ENCODE measurements around the gene JDP2. TPM values are rescaled to one million over a fixed set of nuclear protein-coding genes. Genes with fewer than 3 reads are reported as not detected.
A peak's percentile ranks its signal among the peaks of the same experiment; 100 is the strongest.

The JDP2 gene
- total and polyA plus RNA-seq, 12 donors: 6.8 to 59.8 (median 31.8) TPM

DNA sequence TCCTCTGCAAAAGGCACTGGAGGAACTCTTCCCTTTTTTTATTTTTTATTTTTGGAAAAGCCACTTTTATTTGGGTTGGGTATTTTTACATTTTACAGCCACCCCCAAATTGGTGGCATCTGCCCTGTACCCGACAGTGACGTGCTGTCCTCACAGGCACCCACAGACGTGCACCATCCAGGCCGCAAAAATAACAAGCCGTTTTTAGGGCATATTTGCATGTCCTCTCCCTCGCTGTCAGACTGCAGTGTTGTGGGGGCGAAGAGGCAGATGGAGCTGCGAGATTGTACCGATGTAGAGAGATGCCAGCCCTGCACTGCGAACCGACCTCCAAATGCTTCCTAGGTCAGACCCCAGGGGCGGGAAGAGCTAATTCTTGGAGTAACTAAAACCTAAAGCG is 12.2 kb downstream of the JDP2 start:
- Histone ChIP-seq H3K27me3 (no peaks in the 10 kb centered on the region), H3K27ac (no peak overlapping the region), H3K9me3 (replicated peaks in 1 of 3) (no peaks in the 10 kb centered on the region), H3K4me3 (no peak overlapping the region), H3K36me3 (replicated peaks in 1 of 2) (peaks cover 0 to 37% of the 10 kb centered on the region in 2 donors), H3K4me1 (replicated peaks in 1 of 2) (peaks cover 28 to 70% of the 10 kb centered on the region in 2 donors)
- TF ChIP-seq, protein P1, sequence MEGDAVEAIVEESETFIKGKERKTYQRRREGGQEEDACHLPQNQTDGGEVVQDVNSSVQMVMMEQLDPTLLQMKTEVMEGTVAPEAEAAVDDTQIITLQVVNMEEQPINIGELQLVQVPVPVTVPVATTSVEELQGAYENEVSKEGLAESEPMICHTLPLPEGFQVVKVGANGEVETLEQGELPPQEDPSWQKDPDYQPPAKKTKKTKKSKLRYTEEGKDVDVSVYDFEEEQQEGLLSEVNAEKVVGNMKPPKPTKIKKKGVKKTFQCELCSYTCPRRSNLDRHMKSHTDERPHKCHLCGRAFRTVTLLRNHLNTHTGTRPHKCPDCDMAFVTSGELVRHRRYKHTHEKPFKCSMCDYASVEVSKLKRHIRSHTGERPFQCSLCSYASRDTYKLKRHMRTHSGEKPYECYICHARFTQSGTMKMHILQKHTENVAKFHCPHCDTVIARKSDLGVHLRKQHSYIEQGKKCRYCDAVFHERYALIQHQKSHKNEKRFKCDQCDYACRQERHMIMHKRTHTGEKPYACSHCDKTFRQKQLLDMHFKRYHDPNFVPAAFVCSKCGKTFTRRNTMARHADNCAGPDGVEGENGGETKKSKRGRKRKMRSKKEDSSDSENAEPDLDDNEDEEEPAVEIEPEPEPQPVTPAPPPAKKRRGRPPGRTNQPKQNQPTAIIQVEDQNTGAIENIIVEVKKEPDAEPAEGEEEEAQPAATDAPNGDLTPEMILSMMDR (IDR thresholded peaks at IDR 0.05): no peak
- no peak for TF ChIP-seq POLR2A (IDR thresholded peaks at IDR 0.05)
- intact Hi-C loops (cut with DNase I): no loop called here
- 89 to 94% (median 92%) methylated on average over 13 of the region's 13 CpGs for WGBS, 4 donors
- DNase-seq: no peak

DNA sequence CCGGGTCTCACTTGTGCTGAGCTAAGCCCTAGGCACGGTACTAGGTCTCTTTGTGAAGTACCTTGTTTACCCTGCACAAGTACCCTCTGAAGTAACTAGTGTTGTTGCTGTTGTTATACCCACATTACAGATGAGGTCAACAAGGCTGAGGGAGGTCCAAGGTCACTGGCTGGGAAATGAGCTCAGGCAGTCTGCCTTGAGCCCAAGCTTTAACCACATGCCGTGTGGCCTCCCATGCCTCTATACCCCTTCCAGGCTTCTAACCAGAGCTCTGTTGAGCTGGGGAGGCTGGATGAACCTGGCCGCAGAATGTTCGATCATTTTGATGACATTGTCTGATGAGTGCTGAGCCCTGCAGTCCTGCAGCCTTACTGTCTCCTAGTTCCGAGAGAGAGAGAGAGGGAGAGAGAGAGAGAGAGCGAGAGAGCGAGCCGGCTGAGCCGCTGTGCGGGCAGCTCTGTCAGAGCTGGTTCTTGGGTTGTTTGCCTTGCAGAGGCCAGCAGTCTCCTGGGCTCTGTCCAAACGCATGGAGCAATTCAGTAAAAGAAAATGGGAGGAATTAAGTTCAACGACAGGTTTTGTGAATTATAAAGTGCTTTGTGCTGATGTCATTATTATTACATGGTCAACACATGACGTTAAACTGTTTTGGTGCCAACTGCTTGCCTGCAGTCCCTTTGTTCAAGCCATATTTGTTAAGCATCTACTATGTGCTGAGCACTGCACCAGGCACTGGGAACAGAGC is 13.1 kb downstream of the JDP2 start:
- intact Hi-C loops (cut with DNase I): no loop called here
- H3K4me3 ChIP-seq: no peak overlapping the region
- WGBS, 4 donors: 36 to 76% (median 52%) methylated on average over 13 to 14 of the region's 14 CpGs
- H3K9me3 ChIP-seq (replicated peaks in 1 of 3): no peaks in the 10 kb centered on the region
- no peak for TF ChIP-seq POLR2A (IDR thresholded peaks at IDR 0.05)
- TF ChIP-seq, protein P1 (IDR thresholded peaks at IDR 0.05): no peak
- no peaks in the 10 kb centered on the region for H3K27me3 ChIP-seq
- peaks cover 0 to 35% of the 10 kb centered on the region in 2 donors for H3K36me3 ChIP-seq (replicated peaks in 1 of 2)
- H3K4me1 ChIP-seq (replicated peaks in 1 of 2): peaks cover 28 to 61% of the 10 kb centered on the region in 2 donors
- peak overlapping the region in 4 of 5 donors; percentile 13 to 72 (median 30) for H3K27ac ChIP-seq
- DNase-seq: peak in 5 of 7 donors; percentile 50 to 85 (median 74)

DNA sequence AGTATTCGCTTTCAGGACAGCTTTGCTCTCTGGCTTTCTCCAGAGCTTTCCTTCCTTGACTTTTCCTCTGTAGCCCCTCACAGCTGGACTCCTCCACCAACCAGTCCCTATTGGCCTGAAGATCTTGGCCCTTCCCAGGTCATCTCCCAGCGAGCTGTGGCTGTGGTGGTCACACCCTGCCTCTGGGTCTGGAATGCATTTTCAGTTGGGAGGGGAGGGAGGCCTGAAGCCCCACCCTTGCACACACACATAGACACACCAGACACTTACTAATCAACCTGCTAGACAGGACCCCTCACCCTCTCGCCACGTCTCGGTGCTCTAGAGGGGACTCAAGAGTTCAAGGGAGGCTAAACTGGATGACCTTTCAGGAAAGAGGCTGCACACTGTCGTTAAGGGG is 13.9 kb downstream of the JDP2 start:
- Histone ChIP-seq H3K4me1 (replicated peaks in 1 of 2) (peaks cover 28 to 61% of the 10 kb centered on the region in 2 donors), H3K36me3 (replicated peaks in 1 of 2) (peaks cover 0 to 35% of the 10 kb centered on the region in 2 donors), H3K4me3 (no peak overlapping the region), H3K27ac (peak overlapping the region in 4 of 5 donors; percentile 13 to 72 (median 30)), H3K9me3 (replicated peaks in 1 of 3) (no peaks in the 10 kb centered on the region), H3K27me3 (no peaks in the 10 kb centered on the region)
- no peak for DNase-seq
- TF ChIP-seq POLR2A (IDR thresholded peaks at IDR 0.05): no peak
- TF ChIP-seq, protein P1 (IDR thresholded peaks at IDR 0.05): no peak
- WGBS, 4 donors: 69 to 83% (median 75%) methylated on average over 6 of the region's 6 CpGs
- intact Hi-C loops (cut with DNase I): no loop called here

DNA sequence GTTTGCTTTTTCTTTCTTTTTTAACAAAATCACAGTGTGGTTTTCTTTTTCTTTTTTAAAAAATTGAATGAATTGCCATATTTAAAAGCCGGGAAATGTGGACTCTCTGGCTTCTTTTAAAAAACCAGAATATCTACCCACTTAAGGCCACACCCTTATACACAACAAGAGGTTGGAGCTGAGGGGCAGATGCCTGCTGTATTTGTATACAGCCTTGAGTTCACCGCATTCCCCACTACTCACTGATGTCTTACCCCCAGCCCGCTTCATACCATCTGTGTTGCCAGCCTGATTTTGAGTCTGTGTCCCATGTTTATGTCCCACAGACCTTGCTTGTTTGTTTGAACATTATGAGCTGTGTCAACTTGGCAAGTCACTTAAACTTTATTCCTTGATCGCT is 14.3 kb downstream of the JDP2 start:
- Histone ChIP-seq H3K36me3 (replicated peaks in 1 of 2) (peaks cover 0 to 35% of the 10 kb centered on the region in 2 donors), H3K4me3 (no peak overlapping the region), H3K4me1 (replicated peaks in 1 of 2) (peaks cover 28 to 58% of the 10 kb centered on the region in 2 donors), H3K27me3 (no peaks in the 10 kb centered on the region), H3K27ac (peak overlapping the region in 1 of 5 donors; percentile 10), H3K9me3 (replicated peaks in 1 of 3) (no peaks in the 10 kb centered on the region)
- intact Hi-C loops (cut with DNase I): no loop called here
- TF ChIP-seq POLR2A (IDR thresholded peaks at IDR 0.05): no peak
- TF ChIP-seq, protein P1 (IDR thresholded peaks at IDR 0.05): no peak
- DNase-seq: no peak
- 90 to 99% (median 96%) methylated on average over 4 of the region's 4 CpGs for WGBS, 4 donors
